Measurements from ENCODE around the gene TMEM161A. TPM values are rescaled to one million over a fixed set of nuclear protein-coding genes. Genes with fewer than 3 reads are reported as not detected.

TMEM161A gene
- total and polyA plus RNA-seq, 2 of the 13 experiments (the other 11 are each of a cell fraction or from before 2014, with no cell fraction given), result 25.9 to 31.4 TPM

DNA sequence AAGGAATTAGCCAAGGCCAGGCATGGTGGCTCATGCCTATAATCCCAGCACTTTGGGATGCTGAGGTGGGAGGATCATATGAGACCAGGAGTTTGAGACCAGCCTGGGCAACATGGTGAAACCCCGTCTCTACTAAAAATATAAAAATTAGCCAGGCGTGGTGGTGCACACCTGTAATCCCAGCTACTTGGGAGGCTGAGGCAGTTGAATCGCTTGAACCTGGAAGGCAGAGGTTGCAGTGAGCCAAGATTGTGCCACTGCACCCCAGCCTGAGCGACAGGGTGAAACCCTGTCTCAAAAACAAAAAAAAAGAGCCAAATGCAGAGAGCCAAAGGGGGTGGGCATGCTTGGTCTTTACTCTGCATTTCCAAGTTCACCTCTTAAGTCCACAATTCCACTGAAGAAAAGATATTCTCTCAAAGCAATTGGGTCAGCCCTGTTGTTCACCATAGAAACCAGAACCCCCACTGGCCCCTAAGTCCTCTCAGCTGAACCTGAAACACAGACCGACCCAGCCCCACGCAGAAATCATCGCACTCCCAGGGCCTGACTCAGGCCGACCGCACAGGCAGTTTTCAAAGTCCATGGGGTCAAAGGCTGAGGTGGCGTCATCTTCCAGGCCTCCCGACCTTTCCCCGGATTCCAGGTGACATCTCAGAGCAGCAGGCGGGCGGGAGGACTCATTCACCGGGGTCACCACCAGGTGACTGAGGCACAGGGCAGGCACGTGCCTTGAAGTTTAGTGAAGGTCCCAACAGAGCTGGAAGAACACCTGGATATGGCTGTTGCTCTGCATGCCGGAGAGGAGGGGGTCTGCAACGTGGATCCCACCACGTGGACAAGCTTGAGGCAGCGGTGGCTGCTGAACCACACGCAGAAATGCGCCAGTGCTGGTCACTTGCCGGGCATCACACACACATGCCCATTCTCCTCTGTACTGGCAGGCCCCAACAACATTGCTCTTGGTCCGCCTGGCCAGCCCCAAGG, 41.3 kb downstream of the TMEM161A start (continued):
- TF ChIP-seq NR2C2 (CRISPR knock-in tag; IDR thresholded peaks at IDR 0.05; ENCODE audit: borderline replicate concordance), result peak; percentile 97
- peak; percentile 85 for TF ChIP-seq PHF5A (CRISPR knock-in tag; IDR thresholded peaks at IDR 0.05; ENCODE audit: low read depth, unreplicated experiment)
- TF ChIP-seq, protein P1, sequence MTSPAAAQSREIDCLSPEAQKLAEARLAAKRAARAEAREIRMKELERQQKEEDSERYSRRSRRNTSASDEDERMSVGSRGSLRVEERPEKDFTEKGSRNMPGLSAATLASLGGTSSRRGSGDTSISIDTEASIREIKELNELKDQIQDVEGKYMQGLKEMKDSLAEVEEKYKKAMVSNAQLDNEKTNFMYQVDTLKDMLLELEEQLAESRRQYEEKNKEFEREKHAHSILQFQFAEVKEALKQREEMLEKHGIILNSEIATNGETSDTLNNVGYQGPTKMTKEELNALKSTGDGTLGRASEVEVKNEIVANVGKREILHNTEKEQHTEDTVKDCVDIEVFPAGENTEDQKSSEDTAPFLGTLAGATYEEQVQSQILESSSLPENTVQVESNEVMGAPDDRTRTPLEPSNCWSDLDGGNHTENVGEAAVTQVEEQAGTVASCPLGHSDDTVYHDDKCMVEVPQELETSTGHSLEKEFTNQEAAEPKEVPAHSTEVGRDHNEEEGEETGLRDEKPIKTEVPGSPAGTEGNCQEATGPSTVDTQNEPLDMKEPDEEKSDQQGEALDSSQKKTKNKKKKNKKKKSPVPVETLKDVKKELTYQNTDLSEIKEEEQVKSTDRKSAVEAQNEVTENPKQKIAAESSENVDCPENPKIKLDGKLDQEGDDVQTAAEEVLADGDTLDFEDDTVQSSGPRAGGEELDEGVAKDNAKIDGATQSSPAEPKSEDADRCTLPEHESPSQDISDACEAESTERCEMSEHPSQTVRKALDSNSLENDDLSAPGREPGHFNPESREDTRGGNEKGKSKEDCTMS (CRISPR knock-in tag; conservative IDR thresholded peaks at IDR 0.05), result no peak
- no peak for TF ChIP-seq ZNF773 (CRISPR knock-in tag; IDR thresholded peaks at IDR 0.05; ENCODE audit: borderline replicate concordance)
- TF ChIP-seq, protein P2, sequence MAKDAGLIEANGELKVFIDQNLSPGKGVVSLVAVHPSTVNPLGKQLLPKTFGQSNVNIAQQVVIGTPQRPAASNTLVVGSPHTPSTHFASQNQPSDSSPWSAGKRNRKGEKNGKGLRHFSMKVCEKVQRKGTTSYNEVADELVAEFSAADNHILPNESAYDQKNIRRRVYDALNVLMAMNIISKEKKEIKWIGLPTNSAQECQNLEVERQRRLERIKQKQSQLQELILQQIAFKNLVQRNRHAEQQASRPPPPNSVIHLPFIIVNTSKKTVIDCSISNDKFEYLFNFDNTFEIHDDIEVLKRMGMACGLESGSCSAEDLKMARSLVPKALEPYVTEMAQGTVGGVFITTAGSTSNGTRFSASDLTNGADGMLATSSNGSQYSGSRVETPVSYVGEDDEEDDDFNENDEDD (CRISPR knock-in tag; IDR thresholded peaks at IDR 0.05; ENCODE audit: borderline replicate concordance), result peak; percentile 84; the same call in 1 of the 2 replicates
- peak; percentile 99 for TF ChIP-seq BHLHE40 (IDR thresholded peaks at IDR 0.05; ENCODE audit: low read length)
- peak; percentile 33 to 48 for TF ChIP-seq MAFK (conservative IDR thresholded peaks at IDR 0.05 in 1 of 2, IDR thresholded peaks at IDR 0.05 in 1 of 2; ENCODE audit: low read length in 2 of 2)
- TF ChIP-seq, protein P3, sequence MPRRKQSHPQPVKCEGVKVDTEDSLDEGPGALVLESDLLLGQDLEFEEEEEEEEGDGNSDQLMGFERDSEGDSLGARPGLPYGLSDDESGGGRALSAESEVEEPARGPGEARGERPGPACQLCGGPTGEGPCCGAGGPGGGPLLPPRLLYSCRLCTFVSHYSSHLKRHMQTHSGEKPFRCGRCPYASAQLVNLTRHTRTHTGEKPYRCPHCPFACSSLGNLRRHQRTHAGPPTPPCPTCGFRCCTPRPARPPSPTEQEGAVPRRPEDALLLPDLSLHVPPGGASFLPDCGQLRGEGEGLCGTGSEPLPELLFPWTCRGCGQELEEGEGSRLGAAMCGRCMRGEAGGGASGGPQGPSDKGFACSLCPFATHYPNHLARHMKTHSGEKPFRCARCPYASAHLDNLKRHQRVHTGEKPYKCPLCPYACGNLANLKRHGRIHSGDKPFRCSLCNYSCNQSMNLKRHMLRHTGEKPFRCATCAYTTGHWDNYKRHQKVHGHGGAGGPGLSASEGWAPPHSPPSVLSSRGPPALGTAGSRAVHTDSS (CRISPR knock-in tag; conservative IDR thresholded peaks at IDR 0.05), result no peak
- TF ChIP-seq, protein P4, sequence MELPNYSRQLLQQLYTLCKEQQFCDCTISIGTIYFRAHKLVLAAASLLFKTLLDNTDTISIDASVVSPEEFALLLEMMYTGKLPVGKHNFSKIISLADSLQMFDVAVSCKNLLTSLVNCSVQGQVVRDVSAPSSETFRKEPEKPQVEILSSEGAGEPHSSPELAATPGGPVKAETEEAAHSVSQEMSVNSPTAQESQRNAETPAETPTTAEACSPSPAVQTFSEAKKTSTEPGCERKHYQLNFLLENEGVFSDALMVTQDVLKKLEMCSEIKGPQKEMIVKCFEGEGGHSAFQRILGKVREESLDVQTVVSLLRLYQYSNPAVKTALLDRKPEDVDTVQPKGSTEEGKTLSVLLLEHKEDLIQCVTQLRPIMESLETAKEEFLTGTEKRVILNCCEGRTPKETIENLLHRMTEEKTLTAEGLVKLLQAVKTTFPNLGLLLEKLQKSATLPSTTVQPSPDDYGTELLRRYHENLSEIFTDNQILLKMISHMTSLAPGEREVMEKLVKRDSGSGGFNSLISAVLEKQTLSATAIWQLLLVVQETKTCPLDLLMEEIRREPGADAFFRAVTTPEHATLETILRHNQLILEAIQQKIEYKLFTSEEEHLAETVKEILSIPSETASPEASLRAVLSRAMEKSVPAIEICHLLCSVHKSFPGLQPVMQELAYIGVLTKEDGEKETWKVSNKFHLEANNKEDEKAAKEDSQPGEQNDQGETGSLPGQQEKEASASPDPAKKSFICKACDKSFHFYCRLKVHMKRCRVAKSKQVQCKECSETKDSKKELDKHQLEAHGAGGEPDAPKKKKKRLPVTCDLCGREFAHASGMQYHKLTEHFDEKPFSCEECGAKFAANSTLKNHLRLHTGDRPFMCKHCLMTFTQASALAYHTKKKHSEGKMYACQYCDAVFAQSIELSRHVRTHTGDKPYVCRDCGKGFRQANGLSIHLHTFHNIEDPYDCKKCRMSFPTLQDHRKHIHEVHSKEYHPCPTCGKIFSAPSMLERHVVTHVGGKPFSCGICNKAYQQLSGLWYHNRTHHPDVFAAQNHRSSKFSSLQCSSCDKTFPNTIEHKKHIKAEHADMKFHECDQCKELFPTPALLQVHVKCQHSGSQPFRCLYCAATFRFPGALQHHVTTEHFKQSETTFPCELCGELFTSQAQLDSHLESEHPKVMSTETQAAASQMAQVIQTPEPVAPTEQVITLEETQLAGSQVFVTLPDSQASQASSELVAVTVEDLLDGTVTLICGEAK (IDR thresholded peaks at IDR 0.05), result no peak
- TF ChIP-seq, protein P4 (CRISPR knock-in tag; IDR thresholded peaks at IDR 0.05), result peak; percentile 74; the same call in 1 of the 2 replicates
- TF ChIP-seq CREM (IDR thresholded peaks at IDR 0.05), result peak; percentile 90
- TF ChIP-seq CREM (CRISPR knock-in tag; IDR thresholded peaks at IDR 0.05), result no peak
- peak; percentile 66; the same call in 1 of the 2 replicates for TF ChIP-seq JDP2 (CRISPR knock-in tag; IDR thresholded peaks at IDR 0.05; ENCODE audit: borderline replicate concordance)
